Activated naive CD8-positive, alpha-beta T cell treated with anti-CD3 and anti-CD28 coated beads, Interleukin-2, amount 50 U/mL, for 24 hours (primary cell): ENCODE measurements around the gene SMIM7.
"Not testable (repeated sequence)": the region's sequence is repeated elsewhere in the genome, so short reads cannot be mapped to it uniquely, and the experiment has no call there.

ENCODE experiments used
- ATAC-seq: fragments of 150-1000 bp; cut with Tn5 transposase; one replicate; pipeline ENCODE4 v1.10.0; 2021
- DNase-seq: peaks from one replicate; pipeline ENCODE4 v3.0.0; 2021
- H3K27ac Mint-ChIP-seq: one replicate; pipeline ENCODE4 v1.8.0; 2021; ENCODE audit warnings: mild to moderate bottlenecking, mixed read lengths
- H3K27me3 Mint-ChIP-seq: one replicate; pipeline ENCODE4 v1.8.0; 2021; ENCODE audit warnings: mixed read lengths
- H3K36me3 Mint-ChIP-seq: one replicate; pipeline ENCODE4 v1.8.0; 2021; ENCODE audit warnings: low read depth, mixed read lengths
- H3K4me1 Mint-ChIP-seq: one replicate; pipeline ENCODE4 v1.8.0; 2021; ENCODE audit warnings: mixed read lengths
- H3K4me3 Mint-ChIP-seq: one replicate; pipeline ENCODE4 v1.8.0; 2021; ENCODE audit warnings: mild to moderate bottlenecking, moderate library complexity, mixed read lengths
- H3K9me3 Mint-ChIP-seq: one replicate; pipeline ENCODE4 v1.8.0; 2021; ENCODE audit warnings: mixed read lengths

The SMIM7 gene

GRCh38 chr19:16668702-16669101 lies 8.8 kb upstream of the SMIM7 start:
- not testable (repeated sequence) for H3K27me3 Mint-ChIP-seq, H3K36me3 Mint-ChIP-seq, H3K9me3 Mint-ChIP-seq, H3K27ac Mint-ChIP-seq, ATAC-seq, H3K4me1 Mint-ChIP-seq, DNase-seq, H3K4me3 Mint-ChIP-seq

- Mint-ChIP-seq H3K27me3 (no peaks in the 10 kb centered on the region), H3K9me3 (no peaks in the 10 kb centered on the region), H3K4me1 (no peaks in the 10 kb centered on the region), H3K36me3 (no peaks in the 10 kb centered on the region), H3K27ac (no peak overlapping the region), H3K4me3 (no peak overlapping the region)
- no peak for DNase-seq
- no peak for ATAC-seq
Measured at GRCh38 chr19:16668176-16668575, 8.2 kb upstream of the SMIM7 start.

- peaks cover 8% of the 10 kb centered on the region for H3K27me3 Mint-ChIP-seq
- peak overlapping the region; percentile 73 for H3K4me3 Mint-ChIP-seq
- H3K36me3 Mint-ChIP-seq: peaks cover 11% of the 10 kb centered on the region
- H3K9me3 Mint-ChIP-seq: no peaks in the 10 kb centered on the region
- H3K4me1 Mint-ChIP-seq: peaks cover 32% of the 10 kb centered on the region
- ATAC-seq (no peak), DNase-seq (peak; percentile 12)
- H3K27ac Mint-ChIP-seq: peak overlapping the region; percentile 59
Measured at GRCh38 chr19:16661480-16662034, 1.6 kb upstream of the SMIM7 start.

GRCh38 chr19:16660763-16661479 lies 977 bp upstream of the SMIM7 start, which contains the start of gene TMEM38A:
TMEM38A (plus strand) TSS chr19:16661139; CDS start chr19:16661218, 79 bp downstream.
- H3K27me3 Mint-ChIP-seq: peaks cover 8% of the 10 kb centered on the region
- DNase-seq (peak; percentile 41), ATAC-seq (peak; percentile 1)
- no peaks in the 10 kb centered on the region for H3K9me3 Mint-ChIP-seq
- peak within 1 kb of the TSS; percentile 99 for H3K27ac Mint-ChIP-seq
- peaks cover 16% of the 10 kb centered on the region for H3K36me3 Mint-ChIP-seq
- H3K4me3 Mint-ChIP-seq: peak within 1 kb of the TSS; percentile 99
- peaks cover 35% of the 10 kb centered on the region for H3K4me1 Mint-ChIP-seq

GRCh38 chr19:16659464-16659831 lies 496 bp downstream of the SMIM7 start:
- Mint-ChIP-seq H3K36me3 (peaks cover 24% of the 10 kb centered on the region), H3K27ac (peak overlapping the region; percentile 99), H3K9me3 (no peaks in the 10 kb centered on the region), H3K4me3 (peak overlapping the region; percentile 99), H3K4me1 (peaks cover 35% of the 10 kb centered on the region), H3K27me3 (peaks cover 8% of the 10 kb centered on the region)
- no peak for DNase-seq
- ATAC-seq: no peak

GRCh38 chr19:16657384-16657783 lies 2.6 kb downstream of the SMIM7 start:
- H3K27me3 Mint-ChIP-seq: peaks cover 8% of the 10 kb centered on the region
- peaks cover 34% of the 10 kb centered on the region for H3K36me3 Mint-ChIP-seq

GRCh38 chr19:16655727-16656126 lies 4.2 kb downstream of the SMIM7 start:
- Mint-ChIP-seq H3K27ac (no peak overlapping the region), H3K9me3 (no peaks in the 10 kb centered on the region), H3K4me3 (no peak overlapping the region), H3K4me1 (peaks cover 24% of the 10 kb centered on the region), H3K27me3 (no peaks in the 10 kb centered on the region), H3K36me3 (peaks cover 48% of the 10 kb centered on the region)
- ATAC-seq (no peak), DNase-seq (no peak)

More at GRCh38 chr19:16657384-16657783, 2.6 kb downstream of the SMIM7 start:
- Mint-ChIP-seq H3K4me1 (peaks cover 35% of the 10 kb centered on the region), H3K27ac (peak overlapping the region; percentile 54), H3K9me3 (no peaks in the 10 kb centered on the region), H3K4me3 (peak overlapping the region; percentile 21)
- no peak for ATAC-seq
- DNase-seq: no peak

- DNase-seq (no peak), ATAC-seq (no peak)
- no peaks in the 10 kb centered on the region for H3K27me3 Mint-ChIP-seq
- H3K27ac Mint-ChIP-seq: no peak overlapping the region
- peaks cover 22% of the 10 kb centered on the region for H3K4me1 Mint-ChIP-seq
- no peaks in the 10 kb centered on the region for H3K9me3 Mint-ChIP-seq
- peaks cover 52% of the 10 kb centered on the region for H3K36me3 Mint-ChIP-seq
- no peak overlapping the region for H3K4me3 Mint-ChIP-seq
Measured at GRCh38 chr19:16654627-16655026, 5.3 kb downstream of the SMIM7 start.

GRCh38 chr19:16654140-16654539 lies 5.8 kb downstream of the SMIM7 start:
- H3K27me3 Mint-ChIP-seq: no peaks in the 10 kb centered on the region
- H3K4me3 Mint-ChIP-seq: no peak overlapping the region
- H3K36me3 Mint-ChIP-seq: peaks cover 52% of the 10 kb centered on the region
- no peak for ATAC-seq
- no peak overlapping the region for H3K27ac Mint-ChIP-seq
- no peaks in the 10 kb centered on the region for H3K9me3 Mint-ChIP-seq
- H3K4me1 Mint-ChIP-seq: peaks cover 22% of the 10 kb centered on the region
- no peak for DNase-seq

- Mint-ChIP-seq H3K4me3 (no peak overlapping the region), H3K4me1 (peaks cover 10% of the 10 kb centered on the region), H3K27ac (no peak overlapping the region), H3K27me3 (no peaks in the 10 kb centered on the region), H3K36me3 (peaks cover 52% of the 10 kb centered on the region), H3K9me3 (no peaks in the 10 kb centered on the region)
- no peak for ATAC-seq
- no peak for DNase-seq
Measured at GRCh38 chr19:16652854-16653253, 7.1 kb downstream of the SMIM7 start.

GRCh38 chr19:16651421-16652188 lies 8.3 kb downstream of the SMIM7 start:
- Mint-ChIP-seq H3K27ac (peak overlapping the region; percentile 12), H3K36me3 (peaks cover 51% of the 10 kb centered on the region)
- not testable (repeated sequence) for H3K9me3 Mint-ChIP-seq, DNase-seq, ATAC-seq, H3K4me3 Mint-ChIP-seq, H3K27me3 Mint-ChIP-seq, H3K4me1 Mint-ChIP-seq

- H3K36me3 Mint-ChIP-seq: peaks cover 47% of the 10 kb centered on the region
- H3K9me3 Mint-ChIP-seq: no peaks in the 10 kb centered on the region
- no peaks in the 10 kb centered on the region for H3K27me3 Mint-ChIP-seq
- DNase-seq (no peak), ATAC-seq (no peak)
- peak overlapping the region; percentile 12 for H3K27ac Mint-ChIP-seq
- H3K4me1 Mint-ChIP-seq: no peaks in the 10 kb centered on the region
- H3K4me3 Mint-ChIP-seq: no peak overlapping the region
Measured at GRCh38 chr19:16650821-16651220, 9.1 kb downstream of the SMIM7 start.

- Mint-ChIP-seq H3K27me3 (no peaks in the 10 kb centered on the region), H3K4me3 (no peak overlapping the region), H3K27ac (no peak overlapping the region), H3K9me3 (no peaks in the 10 kb centered on the region), H3K36me3 (peaks cover 46% of the 10 kb centered on the region), H3K4me1 (no peaks in the 10 kb centered on the region)
- DNase-seq (no peak), ATAC-seq (no peak)
Measured at GRCh38 chr19:16649734-16650133, 10.2 kb downstream of the SMIM7 start.

- peaks cover 33% of the 10 kb centered on the region for H3K36me3 Mint-ChIP-seq
Measured at GRCh38 chr19:16645140-16645539, 14.8 kb downstream of the SMIM7 start.

GRCh38 chr19:16641695-16642094 lies 18.2 kb downstream of the SMIM7 start:
- Mint-ChIP-seq H3K4me1 (peaks cover 13% of the 10 kb centered on the region), H3K27ac (no peak overlapping the region), H3K9me3 (no peaks in the 10 kb centered on the region), H3K4me3 (no peak overlapping the region), H3K27me3 (no peaks in the 10 kb centered on the region), H3K36me3 (peaks cover 40% of the 10 kb centered on the region)
- ATAC-seq (no peak), DNase-seq (no peak)

More at GRCh38 chr19:16645140-16645539, 14.8 kb downstream of the SMIM7 start:
- ATAC-seq (no peak), DNase-seq (no peak)
- Mint-ChIP-seq H3K4me3 (no peak overlapping the region), H3K27ac (peak overlapping the region; percentile 15), H3K9me3 (no peaks in the 10 kb centered on the region), H3K27me3 (no peaks in the 10 kb centered on the region), H3K4me1 (peaks cover 2% of the 10 kb centered on the region)
